Stomach (tissue), 9 donors: Measurements from ENCODE around the gene HYCC1. TPM values are rescaled to one million over a fixed set of nuclear protein-coding genes. Genes with fewer than 3 reads are reported as not detected.

Source experiments
- DNase-seq, 2 donors: peaks; one replicate each; pipeline versions ENCODE4 v3.0.0 to v3.0.0-alpha.2; 2013 to 2019
- H3K27ac ChIP-seq, 5 donors: fragments of 200-600 bp in 4 of 5; sonication (generic) in 4 of 5; one replicate each; pipeline ENCODE4 v1.5.1; 2013 to 2019; ENCODE audit warnings: mild to moderate bottlenecking in 1 of 5, moderate library complexity in 1 of 5
- H3K27me3 ChIP-seq, 3 donors: fragments of 200-600 bp; sonication (generic); one replicate each; pipeline ENCODE4 v1.5.1; 2017 to 2019; ENCODE audit warnings: mixed run types in 1 of 3
- H3K36me3 ChIP-seq, 4 donors: fragments of 200-600 bp; sonication (generic); 1 replicate in 3 of 4; 2 replicates in 1 of 4; pipeline ENCODE4 v1.5.1; 2016 to 2019
- H3K4me1 ChIP-seq, 4 donors: fragments of 200-600 bp; sonication (generic); one replicate each; pipeline ENCODE4 v1.5.1; 2016 to 2019
- H3K4me3 ChIP-seq, 4 donors: fragments of 200-600 bp; sonication (generic) in 3 of 4; one replicate each; pipeline ENCODE4 v1.5.1; 2016 to 2019; ENCODE audit warnings: mild to moderate bottlenecking in 1 of 4
- H3K9me3 ChIP-seq, 4 donors: fragments of 200-600 bp; sonication (generic); one replicate each; pipeline ENCODE4 v1.5.1; 2016 to 2019
- EP300 ChIP-seq: sonication (generic); formaldehyde crosslinking; IDR thresholded peaks from one replicate; pipeline ENCODE4 v1.6.1; 2017; ENCODE audit warnings: antibody characterized with exemption
- POLR2A ChIP-seq, 4 donors: fragments of 450-650 bp; IDR thresholded peaks; one replicate each; pipeline ENCODE4 v1.6.1; 2016; ENCODE audit warnings: antibody characterized with exemption in 4 of 4, control low read depth in 2 of 4, mild to moderate bottlenecking in 1 of 4, moderate library complexity in 1 of 4
- POLR2AphosphoS5 ChIP-seq, 3 donors: sonication (generic); formaldehyde crosslinking; IDR thresholded peaks; one replicate each; pipeline ENCODE4 v1.6.1; 2016; ENCODE audit warnings: antibody characterized with exemption in 3 of 3
- WGBS, 5 donors: extraction: QIAGEN DNeasy Blood & Tissue Kit in 3 of 5; methylation state at CpG; one replicate each; pipeline versions ENCODE4 v1.1.5 to v1.1.7; 2013 to 2018; 5-methylcytosine and 5-hydroxymethylcytosine counted together
- intact Hi-C: fragments of 100-400 bp; cut with DNase I; formaldehyde crosslinking; loops from one replicate; pipeline ENCODE4 v1.15.1; 2023; ENCODE audit warnings: low total_unique reads
- polyA plus RNA-seq, 3 donors: library from polyadenylated mRNA; stranded (reverse); fragments of 200-250 nt; gene quantifications; one replicate each; pipeline ENCODE4 v1.2.3, GENCODE V29; 2013
- total RNA-seq, 5 donors: library from RNA; depleted of rRNA; stranded (reverse); fragments of >200 nt; gene quantifications; one replicate each; pipeline versions ENCODE4 v1.1.0 to v1.2.3, GENCODE V29; 2014 to 2016
- TF ChIP-seq, protein P1 (sequence below), 7 experiments: fragments of 450-650 bp in 4 of 7; fragments of 200-600 bp in 3 of 7; sonication (generic) in 3 of 7; IDR thresholded peaks; one replicate each; pipeline ENCODE4 v1.5.1; 2016 to 2019; ENCODE audit warnings: antibody characterized with exemption in 7 of 7, control low read depth in 2 of 7, mild to moderate bottlenecking in 1 of 7
- donor health status: healthy with polysubstance abuse.
- donor health status: Bipolar disorder and iron deficiency.
- donor health status: healthy.

Gene HYCC1
- total and polyA plus RNA-seq, 8 donors: 0.58 to 32.9 (median 4.1) TPM

DNA sequence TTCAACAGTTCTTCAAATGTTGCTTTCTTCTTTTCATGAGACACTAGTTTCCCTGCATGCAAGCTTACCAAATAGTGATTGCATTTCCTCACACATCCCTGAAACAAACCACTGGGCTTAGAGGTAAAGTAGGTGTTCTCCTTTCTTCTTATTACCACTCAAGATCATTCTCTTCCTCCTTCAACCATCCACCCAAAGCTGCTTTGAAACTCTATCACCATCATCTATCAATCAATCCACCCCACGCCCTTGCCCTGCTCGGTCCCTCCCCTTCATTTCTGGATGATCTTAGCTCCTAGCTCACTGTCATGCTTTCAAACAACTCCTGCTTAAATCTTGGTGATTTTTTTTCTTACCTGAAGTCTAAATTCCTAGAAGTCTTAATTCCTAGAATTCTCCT is 18.9 kb downstream of the HYCC1 start:
- intact Hi-C loops: no loop called here
- TF ChIP-seq POLR2A (IDR thresholded peaks at IDR 0.05) (no peak), EP300 (no peak), POLR2AphosphoS5 (IDR thresholded peaks at IDR 0.05) (no peak)
- TF ChIP-seq, protein P1, sequence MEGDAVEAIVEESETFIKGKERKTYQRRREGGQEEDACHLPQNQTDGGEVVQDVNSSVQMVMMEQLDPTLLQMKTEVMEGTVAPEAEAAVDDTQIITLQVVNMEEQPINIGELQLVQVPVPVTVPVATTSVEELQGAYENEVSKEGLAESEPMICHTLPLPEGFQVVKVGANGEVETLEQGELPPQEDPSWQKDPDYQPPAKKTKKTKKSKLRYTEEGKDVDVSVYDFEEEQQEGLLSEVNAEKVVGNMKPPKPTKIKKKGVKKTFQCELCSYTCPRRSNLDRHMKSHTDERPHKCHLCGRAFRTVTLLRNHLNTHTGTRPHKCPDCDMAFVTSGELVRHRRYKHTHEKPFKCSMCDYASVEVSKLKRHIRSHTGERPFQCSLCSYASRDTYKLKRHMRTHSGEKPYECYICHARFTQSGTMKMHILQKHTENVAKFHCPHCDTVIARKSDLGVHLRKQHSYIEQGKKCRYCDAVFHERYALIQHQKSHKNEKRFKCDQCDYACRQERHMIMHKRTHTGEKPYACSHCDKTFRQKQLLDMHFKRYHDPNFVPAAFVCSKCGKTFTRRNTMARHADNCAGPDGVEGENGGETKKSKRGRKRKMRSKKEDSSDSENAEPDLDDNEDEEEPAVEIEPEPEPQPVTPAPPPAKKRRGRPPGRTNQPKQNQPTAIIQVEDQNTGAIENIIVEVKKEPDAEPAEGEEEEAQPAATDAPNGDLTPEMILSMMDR (IDR thresholded peaks at IDR 0.05): no peak
- 89 to 95% (median 92%) methylated on average over 2 of the region's 2 CpGs for WGBS, 5 donors
- no peak overlapping the region for H3K27ac ChIP-seq
- H3K36me3 ChIP-seq: no peaks in the 10 kb centered on the region
- no peaks in the 10 kb centered on the region for H3K27me3 ChIP-seq
- H3K4me1 ChIP-seq: no peaks in the 10 kb centered on the region
- H3K4me3 ChIP-seq: no peak overlapping the region
- no peak for DNase-seq
- no peaks in the 10 kb centered on the region for H3K9me3 ChIP-seq

DNA sequence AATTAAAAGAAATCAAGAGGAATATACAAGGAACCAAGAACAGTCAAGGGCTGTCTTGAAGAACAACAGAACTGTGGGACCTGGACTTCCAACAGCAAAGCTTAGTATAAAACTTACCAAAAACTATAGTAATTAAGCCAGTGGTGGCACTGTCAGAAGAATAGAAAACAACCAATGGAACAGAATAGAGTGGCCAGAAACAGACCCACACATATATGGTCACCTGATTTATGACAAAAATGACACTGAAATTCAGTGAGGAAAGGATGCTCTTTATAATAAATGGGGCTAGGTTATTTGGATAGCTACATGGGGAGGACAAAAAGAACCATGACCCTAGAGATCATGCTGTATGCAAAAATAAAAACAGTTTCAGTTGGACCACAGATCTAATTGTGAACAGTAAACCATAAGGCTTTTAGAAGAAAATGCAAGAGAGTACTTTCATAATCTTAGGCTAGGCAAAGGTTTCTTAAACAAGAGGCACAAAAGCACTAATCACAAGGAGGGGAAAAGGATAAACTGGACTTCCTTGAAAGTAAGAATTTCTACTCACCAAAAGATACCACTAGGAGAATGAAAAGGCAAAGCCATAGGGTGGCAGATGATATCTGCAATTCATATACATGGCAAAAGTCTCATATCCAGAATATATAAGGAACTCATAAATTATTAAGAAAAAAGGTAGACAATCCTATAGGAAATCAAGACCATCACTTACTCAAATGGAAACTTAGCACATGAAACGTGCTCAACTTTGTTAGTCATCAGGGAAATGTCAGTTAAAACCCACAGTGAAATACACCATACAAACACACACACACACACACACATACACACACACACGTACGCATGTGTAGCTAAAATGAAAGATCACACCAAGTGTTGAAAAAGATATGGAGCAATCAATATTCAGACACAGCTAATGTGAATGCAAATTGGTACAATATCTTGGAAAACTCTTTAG is 20.8 kb downstream of the HYCC1 start:
- no peaks in the 10 kb centered on the region for H3K4me1 ChIP-seq
- no peak for DNase-seq
- H3K9me3 ChIP-seq: no peaks in the 10 kb centered on the region
- H3K27ac ChIP-seq: no peak overlapping the region
- TF ChIP-seq EP300 (no peak), POLR2A (IDR thresholded peaks at IDR 0.05) (no peak), POLR2AphosphoS5 (IDR thresholded peaks at IDR 0.05) (no peak)
- TF ChIP-seq, protein P1 (IDR thresholded peaks at IDR 0.05): no peak
- intact Hi-C loops: no loop called here
- no peak overlapping the region for H3K4me3 ChIP-seq
- no peaks in the 10 kb centered on the region for H3K27me3 ChIP-seq
- WGBS, 5 donors: 72 to 81% (median 76%) methylated on average over 3 of the region's 3 CpGs
- H3K36me3 ChIP-seq: no peaks in the 10 kb centered on the region

DNA sequence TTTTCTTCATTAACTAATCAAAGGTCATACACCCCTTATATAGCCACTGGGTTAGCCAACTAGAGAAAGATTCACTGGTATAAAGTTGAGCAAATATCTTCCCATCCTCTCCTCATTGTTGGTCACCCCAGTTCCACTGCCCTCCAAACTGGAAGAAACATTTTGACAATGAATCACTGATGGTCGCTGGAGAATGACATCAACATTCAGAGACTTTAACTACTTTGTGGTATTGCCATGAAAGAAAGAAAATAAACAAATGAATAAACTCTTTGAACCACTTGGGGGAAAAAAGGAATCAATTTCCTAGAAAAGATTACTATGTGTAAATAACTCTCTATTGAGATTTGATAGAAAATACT is 23.4 kb downstream of the HYCC1 start:
- WGBS, 5 donors: 35 to 71% (median 59%) methylated on average over 1 of the region's 1 CpG
- no peaks in the 10 kb centered on the region for H3K4me1 ChIP-seq
- H3K36me3 ChIP-seq: no peaks in the 10 kb centered on the region
- no peak overlapping the region for H3K27ac ChIP-seq
- H3K27me3 ChIP-seq: no peaks in the 10 kb centered on the region
- no peak for DNase-seq
- intact Hi-C loops: no loop called here
- TF ChIP-seq, protein P1 (IDR thresholded peaks at IDR 0.05): no peak
- no peak for TF ChIP-seq POLR2A (IDR thresholded peaks at IDR 0.05)
- TF ChIP-seq EP300: no peak
- H3K9me3 ChIP-seq: no peaks in the 10 kb centered on the region
- H3K4me3 ChIP-seq: no peak overlapping the region

DNA sequence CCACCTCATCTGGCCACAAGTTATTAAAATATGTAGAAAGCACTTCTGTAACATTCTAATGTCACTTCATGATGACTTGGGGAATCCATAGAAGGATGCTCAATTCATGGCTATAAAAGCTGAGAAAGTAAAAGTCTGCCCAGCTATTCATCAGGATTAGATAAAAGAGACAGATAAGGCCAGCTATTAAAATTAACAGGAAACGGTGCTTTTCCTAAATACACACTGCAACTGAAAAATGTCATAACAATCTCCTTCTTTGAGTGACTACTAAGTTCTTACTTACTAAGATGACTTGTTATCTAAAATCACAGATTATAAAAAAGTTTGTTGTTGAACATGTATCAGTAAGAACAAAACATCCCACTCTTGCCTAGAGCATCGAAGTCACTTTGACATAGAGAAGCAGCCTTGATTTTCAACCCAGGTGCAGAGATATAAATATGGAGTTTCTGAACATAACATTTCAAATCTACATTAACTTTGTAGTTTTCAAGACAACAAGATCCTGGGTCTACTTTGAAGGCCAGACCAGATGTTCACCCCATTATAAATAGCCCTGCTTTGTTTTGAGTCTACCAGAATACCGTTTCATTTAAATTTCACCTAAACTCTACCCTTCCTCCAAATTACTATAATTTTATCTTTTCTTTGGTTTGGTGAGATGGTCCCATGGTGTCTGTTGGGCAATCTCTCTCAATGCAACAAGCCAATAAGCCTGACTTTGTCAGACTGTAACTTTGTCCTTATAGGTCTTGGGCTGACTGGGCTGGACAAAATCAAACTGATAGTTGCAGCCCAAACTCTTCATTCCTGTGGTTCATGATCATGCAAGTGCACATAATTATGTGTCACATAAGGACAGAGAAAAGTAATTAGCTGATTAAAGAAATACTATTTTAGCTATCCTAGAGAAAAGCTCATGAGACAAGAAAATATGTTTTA is 24.0 kb downstream of the HYCC1 start:
- Histone ChIP-seq H3K27me3 (no peaks in the 10 kb centered on the region), H3K27ac (no peak overlapping the region), H3K4me1 (no peaks in the 10 kb centered on the region), H3K36me3 (no peaks in the 10 kb centered on the region), H3K4me3 (no peak overlapping the region), H3K9me3 (no peaks in the 10 kb centered on the region)
- WGBS, 5 donors: 79 to 91% (median 84%) methylated on average over 3 of the region's 3 CpGs
- DNase-seq: no peak
- no peak for TF ChIP-seq EP300
- intact Hi-C loops: no loop called here
